HG02642 (cell line): Measurements from ENCODE around the gene FAIM2.
"Not testable (repeated sequence)": the region's sequence is repeated elsewhere in the genome, so short reads cannot be mapped to it uniquely, and the experiment has no call there.

Experiments
- ATAC-seq: cut with Tn5 transposase; IDR thresholded peaks from one replicate; pipeline ENCODE4 v1.9.1; 2021; ENCODE audit warnings: mild to moderate bottlenecking; ENCODE audit not compliant: unreplicated experiment, poor library complexity

The FAIM2 gene

DNA sequence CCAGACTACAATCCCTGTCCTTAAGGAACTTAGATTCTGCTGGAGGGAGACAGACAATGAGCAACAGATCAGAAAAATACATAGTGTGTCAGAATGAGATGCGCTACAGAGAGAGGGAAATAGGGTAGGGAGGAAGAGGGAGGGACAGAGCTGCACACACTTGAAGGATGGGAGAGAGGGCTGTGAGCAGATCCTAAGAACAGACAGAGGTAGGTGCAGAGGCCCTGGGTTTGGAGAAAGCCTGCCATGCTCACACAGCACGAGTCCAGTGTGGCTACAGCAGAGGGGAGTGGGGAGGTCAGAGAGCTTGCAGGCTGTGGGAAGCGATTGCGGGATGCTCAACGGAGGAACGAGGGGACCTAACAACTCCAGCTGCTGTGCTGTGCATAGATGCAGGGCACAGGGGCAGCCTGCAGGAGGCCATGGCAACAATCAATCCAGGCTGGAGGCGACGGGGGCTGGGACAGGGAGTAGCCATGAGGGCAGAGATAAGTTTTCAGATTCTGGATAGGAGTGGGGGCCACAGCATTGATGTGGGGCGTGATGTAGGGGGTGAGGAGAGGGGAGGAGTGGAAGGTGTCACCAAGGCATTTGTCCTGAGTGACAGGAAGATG, 20.7 kb downstream of the FAIM2 start:
- no peak for ATAC-seq

DNA sequence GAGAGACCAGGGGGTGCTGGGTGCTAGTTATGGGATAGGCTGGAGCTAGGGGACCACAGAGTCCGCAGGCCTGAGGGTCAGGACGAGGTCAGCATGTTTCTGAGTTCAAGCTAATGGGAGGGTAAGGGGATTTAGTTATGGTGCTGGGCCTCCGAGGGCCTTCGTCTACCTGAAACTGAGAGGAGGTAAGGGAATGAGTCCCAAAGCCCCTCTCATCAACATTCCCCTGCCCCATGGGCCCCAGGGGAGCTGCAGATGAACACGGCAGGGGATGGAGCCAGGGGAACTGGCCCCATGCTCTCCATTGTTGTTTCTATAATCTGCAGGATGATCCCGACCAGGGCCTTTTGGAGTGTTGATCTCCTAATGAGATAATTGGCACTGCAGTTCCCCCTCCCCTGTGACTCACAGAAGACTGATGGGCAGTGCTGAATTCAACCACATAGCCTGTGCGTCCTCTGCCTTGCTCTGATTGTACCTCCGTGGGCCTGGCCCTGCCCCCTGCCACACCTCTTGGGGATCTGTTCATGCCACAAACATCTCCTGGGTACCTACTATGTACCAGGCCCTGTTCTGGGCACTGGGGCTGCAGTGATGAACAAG, 21.4 kb downstream of the FAIM2 start:
- no peak for ATAC-seq

DNA sequence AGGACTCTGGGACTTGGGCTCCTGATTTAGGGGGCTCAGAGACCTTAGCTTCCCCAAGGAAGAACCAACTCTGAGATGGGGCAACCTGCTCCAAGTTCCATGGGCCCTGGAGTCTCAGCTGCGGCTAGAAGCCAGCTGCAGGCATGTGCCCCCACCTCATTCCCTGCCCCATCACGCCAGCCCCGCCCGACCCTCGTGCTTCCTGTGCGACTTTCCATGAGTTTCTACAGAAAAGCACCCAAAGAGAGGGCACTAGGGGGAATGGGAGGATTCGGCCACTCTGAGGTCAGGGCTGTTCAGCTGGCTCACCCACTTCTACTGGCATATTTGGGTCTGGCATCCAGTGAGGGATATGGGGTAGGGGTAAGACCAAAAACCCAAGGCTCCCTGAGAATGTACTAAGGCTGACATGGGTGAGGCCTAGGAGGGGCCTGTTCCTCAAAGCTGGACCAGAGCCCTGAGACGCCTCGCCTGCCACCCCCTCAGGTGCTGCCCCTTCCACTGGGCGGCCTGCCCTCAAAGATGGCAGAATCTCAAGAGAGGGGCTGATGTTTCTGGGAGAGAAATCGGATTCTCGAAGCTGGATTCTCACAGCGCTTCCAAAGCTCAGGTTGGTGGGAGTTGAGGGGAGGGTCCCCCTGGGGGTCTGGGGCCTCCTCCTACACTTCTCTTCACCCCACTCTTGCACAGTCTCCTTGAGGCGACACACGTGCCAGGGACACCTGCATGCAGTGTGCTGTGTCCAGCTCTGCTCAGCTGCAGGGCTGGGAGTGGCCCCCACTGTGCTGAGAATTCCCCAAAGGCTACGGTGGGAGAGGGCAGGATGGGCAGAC, 22.1 kb downstream of the FAIM2 start:
- ATAC-seq: no peak

DNA sequence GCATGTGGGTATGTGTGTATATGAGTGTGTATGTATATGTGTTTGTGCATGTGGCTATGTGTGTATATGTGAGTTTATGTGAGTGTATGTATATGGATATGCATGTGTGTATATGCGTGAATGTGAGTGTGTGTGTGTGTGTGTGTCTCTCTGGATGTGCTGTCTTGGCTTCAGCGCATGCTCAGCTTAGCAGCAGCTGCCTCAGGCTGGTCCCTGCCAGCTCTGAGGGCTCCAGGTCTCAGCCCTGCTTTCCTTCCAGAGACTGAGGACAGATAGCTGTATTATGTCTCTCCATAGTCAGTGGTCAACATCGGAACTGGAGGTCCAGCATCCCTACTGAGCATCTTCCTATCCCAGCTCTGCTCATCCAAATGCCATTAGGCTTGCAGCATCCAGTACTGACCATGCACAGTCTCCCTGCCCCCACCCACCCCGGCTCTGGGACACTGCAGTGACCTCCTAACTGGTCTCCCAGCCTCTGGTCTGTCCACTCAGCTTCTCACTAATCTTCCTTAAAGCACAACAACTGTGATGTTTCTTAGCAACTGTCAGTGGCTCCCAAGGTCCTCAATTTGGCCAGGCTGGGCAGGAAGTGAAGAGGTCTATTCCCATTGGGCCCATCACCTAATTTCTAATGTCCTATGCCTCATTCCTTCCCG, 22.8 kb downstream of the FAIM2 start:
- ATAC-seq: no peak

DNA sequence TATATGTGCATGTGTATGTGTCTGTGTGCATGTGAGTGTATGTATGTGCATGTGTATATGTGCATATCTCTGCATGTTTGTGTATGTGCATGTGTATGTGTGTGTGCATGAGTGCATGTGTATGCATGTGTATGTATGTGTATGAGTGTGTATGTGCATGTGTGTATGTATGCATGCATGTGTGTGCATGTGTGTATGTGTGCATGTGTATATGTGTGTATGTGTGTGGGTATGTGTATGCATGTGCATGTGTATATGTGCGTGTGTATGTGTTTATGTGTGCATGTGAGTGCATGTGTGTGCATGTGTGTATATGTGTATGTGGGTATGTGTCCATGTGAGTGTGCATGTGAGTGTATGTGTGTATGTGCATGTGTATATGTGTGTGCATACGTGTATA, 24.6 kb downstream of the FAIM2 start:
- not testable (repeated sequence) for ATAC-seq

DNA sequence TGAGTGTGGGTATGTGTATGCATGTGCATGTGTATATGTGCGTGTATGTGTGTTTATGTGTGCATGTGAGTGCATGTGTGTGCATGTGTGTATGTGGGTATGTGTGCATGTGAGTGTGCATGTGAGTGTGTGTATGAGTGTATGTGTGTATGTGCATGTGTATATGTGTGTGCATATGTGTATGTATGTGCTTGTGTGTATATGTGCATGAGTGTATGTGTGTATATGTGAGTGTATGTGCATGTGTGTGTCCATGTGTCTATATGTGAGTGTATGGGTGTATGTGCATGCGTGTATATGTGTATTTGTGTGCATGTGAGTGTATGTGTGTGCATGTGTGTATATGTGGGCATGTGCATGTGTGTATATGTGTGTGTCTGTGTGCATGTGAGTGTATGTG, 25.7 kb downstream of the FAIM2 start:
- ATAC-seq: no peak

DNA sequence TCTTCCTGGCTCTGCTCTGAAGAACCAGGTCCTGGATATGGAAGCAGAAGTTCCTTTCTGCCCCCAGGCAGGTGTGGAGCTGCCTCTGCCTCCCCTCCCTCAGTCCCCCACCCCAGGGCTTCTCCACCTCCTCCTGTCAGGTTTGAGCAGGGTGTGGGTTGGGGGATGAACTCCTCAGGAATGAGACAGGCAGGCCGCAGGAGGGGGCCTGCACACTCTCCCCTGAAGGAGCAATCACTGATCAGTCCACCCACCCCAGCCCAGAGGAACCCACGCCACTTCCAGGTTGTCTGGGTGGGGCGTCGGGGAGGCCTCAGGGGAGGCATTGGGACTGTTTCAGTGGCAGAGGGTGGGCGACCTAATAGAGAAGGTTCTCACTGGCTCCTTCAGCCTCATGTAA, 26.6 kb downstream of the FAIM2 start:
- ATAC-seq: no peak

DNA sequence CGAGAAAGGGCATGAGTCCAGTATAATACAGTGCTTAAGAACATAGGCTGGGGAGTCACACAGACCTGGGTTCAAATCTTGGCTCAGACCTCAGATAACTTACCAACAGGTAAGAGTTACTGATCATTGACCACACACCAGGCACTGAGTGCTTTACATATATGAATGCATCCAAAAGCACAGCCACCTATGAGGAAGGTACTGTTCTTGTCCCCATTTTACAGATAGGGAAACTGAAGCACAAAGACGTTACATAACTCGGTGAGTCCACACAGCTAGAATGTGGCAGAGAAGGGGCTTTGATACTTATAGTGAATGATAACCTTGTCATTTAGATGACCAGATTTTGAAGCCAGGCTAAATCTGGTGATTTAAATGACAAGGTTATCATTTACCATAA, 27.6 kb downstream of the FAIM2 start:
- ATAC-seq: no peak

DNA sequence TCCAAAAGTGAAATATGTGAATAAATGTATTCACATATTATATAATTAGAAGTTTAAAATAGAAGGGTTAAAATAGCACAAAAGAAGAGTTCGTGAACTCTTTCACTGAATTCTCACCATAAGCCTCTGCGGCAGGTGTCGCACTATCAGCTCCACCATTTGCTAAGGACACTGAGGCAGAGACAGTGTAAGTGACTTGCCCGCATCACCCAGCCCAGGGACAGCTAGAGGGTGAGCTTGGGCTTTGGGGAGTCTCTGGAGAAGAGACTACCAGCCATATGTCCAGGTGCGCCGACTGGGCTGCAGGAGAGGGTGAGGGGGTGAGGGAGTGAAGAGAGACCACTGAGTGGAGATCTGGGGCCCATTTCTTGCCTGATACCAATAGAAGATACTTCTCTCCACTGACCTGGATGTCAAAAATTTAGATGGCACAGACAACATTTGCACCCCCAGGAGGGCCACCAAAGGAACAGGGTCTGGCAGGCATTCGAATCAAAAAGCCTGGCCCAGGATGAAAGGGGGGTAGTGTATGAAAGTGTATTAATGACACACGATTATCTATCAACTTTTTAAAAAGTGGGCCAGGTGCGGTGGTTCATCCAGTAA, 28.5 kb downstream of the FAIM2 start:
- ATAC-seq: no peak

DNA sequence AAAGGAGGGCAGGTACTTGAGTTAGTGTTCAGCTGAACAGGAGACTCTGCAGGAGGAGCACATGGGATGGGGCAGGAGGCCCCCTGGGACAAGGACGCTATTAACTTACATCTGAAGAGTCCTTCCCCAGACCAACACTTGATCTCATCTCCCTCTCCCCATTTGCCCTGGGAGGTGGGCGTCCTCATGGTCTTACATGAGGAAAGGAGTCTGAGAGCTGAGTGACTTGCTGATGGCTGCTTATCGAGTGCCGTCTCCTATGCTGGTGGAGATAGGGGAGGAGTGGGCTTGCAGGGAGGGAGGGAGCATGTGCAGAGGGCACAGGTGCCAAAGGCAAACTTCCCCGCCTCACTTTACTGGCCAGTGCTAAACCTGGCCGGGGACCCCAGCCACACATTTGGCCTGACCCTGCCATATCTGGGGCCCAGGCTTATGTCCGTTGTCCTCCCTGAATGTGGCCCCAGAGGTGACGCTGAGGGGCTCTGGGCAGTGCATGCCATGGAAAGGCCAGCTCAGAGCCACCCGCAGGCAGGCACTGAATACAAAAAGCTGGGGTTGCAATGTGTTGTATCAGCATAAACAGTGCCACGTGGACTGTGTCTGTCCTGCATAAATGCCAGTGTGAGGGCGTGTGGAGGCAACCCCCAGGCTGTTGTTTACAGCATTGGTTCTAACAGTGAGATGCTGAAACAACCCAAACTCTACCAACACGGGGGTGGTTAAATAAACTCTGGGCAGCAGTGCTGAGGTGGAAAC, 29.4 kb downstream of the FAIM2 start:
- no peak for ATAC-seq

DNA sequence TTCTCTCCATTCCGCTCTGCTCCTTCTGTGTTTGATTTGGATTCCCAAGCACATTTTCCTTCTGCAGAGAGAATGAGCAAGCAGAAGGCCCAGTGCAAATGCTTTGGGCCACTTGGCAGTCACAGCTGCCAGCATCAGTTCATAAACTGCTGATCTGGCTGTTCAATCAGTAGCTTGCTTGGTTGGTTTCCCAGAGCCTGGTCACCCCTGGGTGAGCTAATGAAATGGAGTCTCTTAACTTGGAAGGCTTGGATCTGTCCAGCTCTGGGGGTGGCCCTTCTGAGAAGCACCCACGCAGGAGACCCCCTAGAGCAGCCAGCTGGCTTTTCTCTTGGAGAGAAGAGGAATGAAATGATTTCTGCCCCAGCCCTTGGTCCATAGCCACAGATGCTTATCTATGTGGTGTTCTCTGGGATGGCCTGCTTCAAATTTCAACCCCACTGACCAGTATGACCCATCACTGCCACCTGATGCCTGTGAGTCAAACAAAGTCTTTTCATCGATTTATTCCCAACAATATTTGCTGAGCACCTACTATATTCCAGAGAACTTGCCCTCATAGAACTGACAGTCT, 30.3 kb downstream of the FAIM2 start:
- ATAC-seq: no peak

DNA sequence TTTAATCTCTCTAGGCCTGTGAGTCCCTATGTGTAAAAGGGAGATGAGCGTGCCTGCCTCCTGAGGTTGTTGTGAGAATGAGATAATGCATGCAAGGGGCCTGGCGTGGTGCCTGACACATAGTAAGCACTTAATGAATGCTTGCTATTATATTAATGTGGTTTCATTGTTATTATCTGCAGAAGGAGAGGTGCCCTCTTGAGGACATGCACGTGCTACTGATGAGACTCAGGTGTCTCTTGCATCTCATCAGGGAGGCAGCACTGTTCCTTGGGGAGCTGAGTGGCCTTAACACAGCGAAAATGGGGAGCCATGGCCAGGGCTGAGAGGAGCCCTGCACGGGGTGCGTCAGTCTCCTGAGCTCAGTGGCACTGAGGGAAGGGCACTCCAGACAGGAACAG, 30.9 kb downstream of the FAIM2 start:
- no peak for ATAC-seq

DNA sequence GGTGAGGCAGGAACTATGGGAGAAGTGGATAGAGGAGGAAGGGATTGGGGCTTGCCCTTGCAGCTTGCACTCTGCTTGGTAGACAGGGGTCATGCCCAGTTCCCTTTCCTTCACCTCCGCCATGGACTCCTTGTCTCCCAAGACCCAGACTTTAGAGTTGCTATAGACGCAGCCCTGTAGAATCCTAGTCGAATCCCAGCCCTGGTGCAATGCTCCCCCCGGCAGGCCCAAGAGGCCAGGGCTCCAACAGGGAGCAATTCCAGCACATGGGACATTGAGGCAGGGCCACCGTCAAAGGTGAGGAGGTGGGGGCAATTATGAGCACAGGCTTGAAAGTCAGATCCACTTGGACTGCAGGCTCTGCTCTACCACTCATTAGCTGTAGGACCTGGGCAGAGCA, 31.3 kb downstream of the FAIM2 start:
- ATAC-seq: no peak

DNA sequence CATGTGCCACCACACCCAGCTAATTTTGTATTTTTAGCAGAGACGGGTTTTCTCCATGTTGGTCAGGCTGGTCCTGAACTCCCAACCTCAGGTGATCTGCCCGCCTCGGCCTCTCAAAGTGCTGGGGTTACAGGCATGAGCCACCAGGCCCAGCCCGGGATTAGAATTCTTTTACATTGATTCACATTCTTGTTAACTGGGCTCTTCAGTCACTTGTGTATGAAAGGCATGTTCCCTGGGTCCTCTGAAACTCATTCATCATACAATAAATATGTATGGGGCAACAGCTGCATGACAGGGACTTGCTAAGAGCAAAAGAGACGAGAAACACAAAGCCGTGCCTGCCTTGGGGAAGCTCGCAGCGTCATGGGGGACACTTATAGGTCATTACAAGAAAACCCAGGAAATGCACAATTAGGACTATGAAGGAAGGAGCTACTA, 31.9 kb downstream of the FAIM2 start:
- ATAC-seq: not testable (repeated sequence)

DNA sequence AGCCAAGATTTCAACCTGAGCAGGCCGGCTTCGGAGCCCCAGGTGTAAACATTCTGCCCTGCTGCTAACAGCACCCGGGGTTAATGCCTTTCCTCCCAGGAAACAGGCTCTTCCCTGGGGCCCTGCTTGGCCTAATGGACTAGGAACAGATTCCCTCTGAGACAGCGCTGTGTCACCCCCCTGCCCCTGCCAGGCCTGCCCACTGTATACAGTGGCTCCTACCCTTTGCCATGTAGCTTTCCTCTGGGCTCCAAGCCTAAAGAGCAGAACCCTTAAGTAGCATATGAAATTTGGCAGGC, 32.5 kb downstream of the FAIM2 start:
- no peak for ATAC-seq

DNA sequence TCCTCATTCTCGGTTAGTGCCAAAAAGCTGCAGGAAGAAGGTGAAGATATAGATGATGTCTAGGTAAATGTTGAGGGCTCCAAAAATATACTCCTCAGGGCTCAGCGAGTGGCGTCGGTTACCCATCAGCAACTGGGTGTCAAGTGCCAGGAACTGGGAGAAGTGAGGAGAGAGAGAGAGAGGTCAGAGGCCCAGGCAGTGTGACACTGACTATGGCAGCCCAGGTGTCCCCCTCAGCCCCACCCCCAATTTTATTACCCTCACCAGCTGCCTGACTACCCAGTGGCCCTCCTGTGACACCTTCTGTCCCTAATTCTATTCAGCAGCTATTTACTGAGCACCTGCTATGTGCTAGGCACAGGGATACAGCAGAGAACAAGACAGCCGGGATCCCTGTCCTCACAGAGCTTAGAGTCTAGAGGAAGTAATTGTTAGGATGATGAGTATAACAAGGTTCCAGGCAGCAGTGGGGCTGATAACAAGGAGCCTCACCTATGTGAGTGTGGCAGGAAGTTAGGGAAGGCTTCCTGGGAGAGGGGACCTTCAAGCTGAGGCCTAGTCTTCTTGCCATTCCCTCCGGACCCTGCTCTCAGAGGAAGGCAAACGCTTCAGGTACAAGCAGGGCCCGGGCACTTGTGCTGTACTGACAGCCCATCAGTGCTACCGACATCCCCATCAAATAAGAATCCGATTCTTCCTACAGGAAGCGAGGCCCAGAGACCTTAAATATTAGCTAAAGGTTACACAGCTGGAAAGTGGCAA, 33.0 kb downstream of the FAIM2 start:
- no peak for ATAC-seq

DNA sequence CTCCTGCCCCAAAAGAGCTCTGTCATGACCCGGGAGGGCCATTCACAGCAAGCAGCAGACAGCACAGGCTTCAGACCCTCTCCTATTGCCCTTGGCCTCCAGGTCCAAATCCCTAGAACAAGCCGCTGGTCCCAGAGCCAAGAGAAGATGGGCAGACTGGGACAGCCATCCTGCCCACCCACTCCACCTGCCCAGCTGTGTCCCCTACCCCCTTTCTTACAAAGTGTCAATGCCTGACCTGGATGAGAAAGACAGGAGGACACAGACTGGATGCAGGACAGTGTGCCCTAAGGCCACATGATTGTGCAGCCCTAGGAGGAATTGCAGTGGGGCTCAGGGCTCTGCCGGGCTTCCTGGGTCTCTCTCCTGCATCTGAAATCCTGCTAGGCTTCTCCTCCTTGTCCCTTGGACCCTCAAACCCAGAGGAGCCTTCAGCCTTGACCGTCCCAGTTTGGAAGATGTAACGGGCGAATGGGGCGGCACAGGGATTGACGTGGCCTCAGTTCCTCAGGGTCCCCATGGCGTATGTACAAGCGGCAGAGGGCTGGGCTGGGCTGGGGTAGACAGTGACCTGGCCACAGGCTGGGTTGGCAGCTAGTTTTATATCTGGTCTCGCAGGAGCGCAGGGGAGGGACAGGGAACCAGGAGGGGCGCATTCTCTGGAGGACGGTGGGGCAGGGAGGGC, 33.7 kb downstream of the FAIM2 start:
- no peak for ATAC-seq

DNA sequence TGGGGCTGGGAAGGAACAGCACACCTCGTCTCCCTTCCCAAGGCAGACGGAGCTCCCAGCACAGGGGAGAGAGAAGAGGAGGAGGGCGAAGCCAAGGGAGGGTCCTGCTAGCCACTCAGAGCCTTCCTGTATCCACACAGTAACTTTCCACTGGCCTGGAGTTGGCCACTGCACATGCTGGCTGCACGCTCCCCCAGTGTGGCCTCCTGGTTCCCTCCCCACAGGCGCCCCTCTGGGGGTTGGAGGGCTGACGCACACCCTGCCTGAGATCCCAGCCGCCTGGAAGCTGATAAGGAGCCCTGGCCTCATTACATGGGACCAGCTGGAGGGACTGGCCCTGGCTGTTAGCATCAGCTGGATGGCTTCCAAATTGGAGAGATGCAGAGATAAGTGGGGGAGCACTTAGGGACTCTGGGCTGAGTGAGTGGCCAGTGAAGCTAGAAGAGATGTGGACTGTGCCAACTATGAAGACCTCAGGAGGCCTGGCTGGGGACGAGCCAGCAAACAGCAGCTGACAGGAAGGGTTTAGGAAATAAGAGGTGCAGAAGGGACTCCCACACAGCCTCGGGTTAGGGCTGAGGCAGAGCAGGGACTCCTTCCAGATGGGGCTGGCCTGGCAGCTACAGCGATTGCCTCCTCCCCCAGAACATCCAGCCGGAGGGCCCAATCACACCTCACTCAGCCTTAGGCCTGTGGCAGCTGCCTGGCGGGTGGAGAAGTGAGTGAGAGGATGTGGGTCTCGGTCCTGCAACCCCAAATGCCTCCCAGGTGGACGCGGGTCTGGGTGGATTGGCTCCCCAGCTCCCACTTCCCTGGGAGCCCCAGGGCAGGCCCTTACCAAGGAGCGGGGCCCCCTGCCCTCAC, 34.5 kb downstream of the FAIM2 start:
- no peak for ATAC-seq
